Measurements from ENCODE around the gene RAB6B. TPM values are rescaled to one million over a fixed set of nuclear protein-coding genes. Genes with fewer than 3 reads are reported as not detected.

RAB6B gene
- total RNA-seq, 1 donor from 2014 or later = 21.2 TPM

GRCh38 chr3:133928136-133928893, 32.6 kb upstream of the RAB6B start:
- peaks cover 14% of the 10 kb centered on the region for H3K4me1 Mint-ChIP-seq (ENCODE audit: unreplicated experiment)
- DNase-seq (ENCODE audit: extremely low spot score, unreplicated experiment) = peak; percentile 59
- H3K27me3 Mint-ChIP-seq = peaks cover 31% of the 10 kb centered on the region
- no peak overlapping the region for H3K27ac Mint-ChIP-seq
- H3K36me3 Mint-ChIP-seq = no peaks in the 10 kb centered on the region
- H3K9me3 Mint-ChIP-seq = no peaks in the 10 kb centered on the region
- H3K4me3 Mint-ChIP-seq = peak overlapping the region; percentile 82
- no peak for TF ChIP-seq CTCF (conservative IDR thresholded peaks at IDR 0.05)

DNA sequence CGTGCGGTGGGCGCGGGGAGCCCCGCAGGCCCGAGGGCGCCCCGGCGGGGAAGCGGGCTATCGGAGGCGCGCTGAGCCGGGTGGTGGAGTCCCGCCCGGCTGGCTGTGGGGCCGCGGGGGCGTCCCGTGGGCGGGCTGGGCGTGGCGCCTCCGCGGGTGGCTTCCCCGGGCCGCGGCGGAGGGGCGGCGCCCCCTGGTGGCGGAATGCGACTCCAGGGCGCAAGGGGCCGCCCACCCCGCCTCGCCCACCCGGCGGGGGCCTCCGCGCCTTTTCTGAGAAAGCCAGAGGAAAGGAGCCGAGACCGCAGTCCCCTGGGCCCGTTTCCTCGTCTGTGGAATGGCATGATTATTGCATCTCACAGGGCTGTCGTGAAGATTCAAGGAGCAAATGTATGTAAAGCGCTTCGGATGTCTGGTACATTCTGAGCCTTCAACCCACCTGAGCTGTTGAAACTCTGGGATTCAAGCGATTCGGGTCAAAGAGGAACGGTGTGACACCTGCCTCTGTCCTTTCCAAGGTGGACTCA, 31.9 kb upstream of the RAB6B start:
- H3K9me3 Mint-ChIP-seq = no peaks in the 10 kb centered on the region
- no peak overlapping the region for H3K27ac Mint-ChIP-seq
- peaks cover 31% of the 10 kb centered on the region for H3K27me3 Mint-ChIP-seq
- peak; percentile 78 for DNase-seq (ENCODE audit: extremely low spot score, unreplicated experiment)
- H3K4me3 Mint-ChIP-seq = peak overlapping the region; percentile 82
- peak; percentile 93 for TF ChIP-seq CTCF (conservative IDR thresholded peaks at IDR 0.05)
- H3K4me1 Mint-ChIP-seq (ENCODE audit: unreplicated experiment) = peaks cover 14% of the 10 kb centered on the region
- H3K36me3 Mint-ChIP-seq = no peaks in the 10 kb centered on the region

- Mint-ChIP-seq H3K36me3 (no peaks in the 10 kb centered on the region), H3K27ac (no peak overlapping the region), H3K9me3 (no peaks in the 10 kb centered on the region), H3K4me1 (ENCODE audit: unreplicated experiment) (peaks cover 14% of the 10 kb centered on the region), H3K4me3 (peak overlapping the region; percentile 82), H3K27me3 (peaks cover 31% of the 10 kb centered on the region)
- peak; percentile 69 for DNase-seq (ENCODE audit: extremely low spot score, unreplicated experiment)
- TF ChIP-seq CTCF (conservative IDR thresholded peaks at IDR 0.05) = no peak
Observed at GRCh38 chr3:133926736-133927539, 31.3 kb upstream of the RAB6B start.

GRCh38 chr3:133925960-133926735, 30.5 kb upstream of the RAB6B start:
- Mint-ChIP-seq H3K4me3 (peak overlapping the region; percentile 68), H3K9me3 (no peaks in the 10 kb centered on the region)
- DNase-seq (ENCODE audit: extremely low spot score, unreplicated experiment) = no peak

More at GRCh38 chr3:133925960-133926735, 30.5 kb upstream of the RAB6B start:
- TF ChIP-seq CTCF (conservative IDR thresholded peaks at IDR 0.05) = no peak
- peaks cover 31% of the 10 kb centered on the region for H3K27me3 Mint-ChIP-seq
- peaks cover 14% of the 10 kb centered on the region for H3K4me1 Mint-ChIP-seq (ENCODE audit: unreplicated experiment)
- no peaks in the 10 kb centered on the region for H3K36me3 Mint-ChIP-seq
- H3K27ac Mint-ChIP-seq = no peak overlapping the region
